Body of pancreas (tissue), 4 donors: ENCODE data around the gene SYCE3.

Experiments
- CTCF ChIP-seq, 7 experiments: fragments of 450-650 bp in 4 of 7; fragments of 200-600 bp in 3 of 7; sonication (generic) in 3 of 7; IDR thresholded peaks; one replicate each; pipeline ENCODE4 v1.5.1; 2016 to 2019; ENCODE audit warnings: antibody characterized with exemption in 7 of 7
- POLR2A ChIP-seq, 3 donors: fragments of 450-650 bp; IDR thresholded peaks; one replicate each; pipeline ENCODE4 v1.6.1; 2016; ENCODE audit warnings: antibody characterized with exemption in 3 of 3, mild to moderate bottlenecking in 2 of 3

DNA sequence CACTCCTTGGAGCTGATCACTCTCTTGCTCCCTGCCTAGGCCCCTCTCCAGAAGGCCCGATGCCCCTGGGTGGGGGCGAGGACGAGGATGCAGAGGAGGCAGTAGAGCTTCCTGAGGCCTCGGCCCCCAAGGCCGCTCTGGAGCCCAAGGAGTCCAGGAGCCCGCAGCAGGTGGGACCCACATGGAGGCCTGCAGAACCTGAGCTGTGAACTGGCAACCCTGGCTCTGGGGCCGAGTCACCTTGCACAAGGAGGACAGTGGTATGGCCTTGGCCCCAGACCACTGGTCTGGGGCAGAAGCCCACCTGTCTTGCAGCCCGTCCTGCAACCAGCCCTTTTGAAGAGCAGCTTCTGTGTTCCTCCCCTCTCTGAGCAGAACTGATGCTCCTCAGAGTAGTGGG, 43.6 kb downstream of the SYCE3 start:
- TF ChIP-seq CTCF (IDR thresholded peaks at IDR 0.05): no peak
- TF ChIP-seq POLR2A (IDR thresholded peaks at IDR 0.05): no peak
